ENCODE data around the gene ROR2.

The ROR2 gene

DNA sequence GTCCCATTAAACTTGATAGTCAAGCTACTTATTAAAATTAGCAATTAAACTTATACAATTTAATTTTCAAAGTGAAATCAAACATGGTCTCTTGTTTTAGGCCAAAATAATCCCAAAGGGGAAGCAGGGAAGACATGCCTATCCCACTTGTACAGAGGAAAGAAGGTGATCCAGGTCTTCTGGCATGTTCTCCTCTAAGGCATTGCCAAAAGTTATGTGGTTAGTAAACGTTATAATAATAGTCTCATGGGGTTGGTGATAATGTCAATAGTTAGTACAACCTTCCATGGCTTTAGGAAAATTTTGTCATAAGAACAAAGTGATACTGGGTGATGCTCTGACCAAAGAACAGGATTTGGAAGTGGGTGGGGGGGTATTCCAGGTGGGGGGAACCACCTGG, 52.8 kb downstream of the ROR2 start:
- Histone ChIP-seq H4K8ac (ENCODE audit: low read depth, low read length) (no peak overlapping the region), H3K4me1 (ENCODE audit: control insufficient read depth in 2 of 2, insufficient read depth in 1 of 2, low read depth in 1 of 2, low read length in 2 of 2) (peaks cover 23 to 30% of the 10 kb centered on the region in 2 donors), H3K36me3 (replicated peaks in 1 of 2; ENCODE audit: control insufficient read depth in 2 of 2, insufficient read depth in 2 of 2, low read length in 2 of 2) (no peaks in the 10 kb centered on the region), H3K27ac (replicated peaks; ENCODE audit: low read length) (no peak overlapping the region), H3K79me1 (ENCODE audit: low read depth, low read length) (peaks cover 15% of the 10 kb centered on the region), H3K9me3 (replicated peaks in 1 of 2; ENCODE audit: control insufficient read depth in 2 of 2, insufficient read depth in 1 of 2, low read depth in 1 of 2, low read length in 2 of 2) (no peaks in the 10 kb centered on the region), H3K9ac (ENCODE audit: low read depth, low read length, poor library complexity) (no peak overlapping the region), H2AFZ (ENCODE audit: low read length) (no peak overlapping the region), H2BK15ac (ENCODE audit: low read length) (no peak overlapping the region), H2BK12ac (ENCODE audit: low read length) (no peak overlapping the region), H3K4ac (ENCODE audit: low read length) (no peak overlapping the region), H3K4me3 (ENCODE audit: low read length in 2 of 2) (no peak overlapping the region), H3K4me2 (ENCODE audit: insufficient read depth, low read length, poor library complexity, severe bottlenecking) (no peak overlapping the region), H3K18ac (ENCODE audit: low read length) (no peak overlapping the region), H3K14ac (ENCODE audit: low read length) (no peak overlapping the region), H3K27me3 (ENCODE audit: control insufficient read depth in 3 of 3, insufficient read depth in 3 of 3, low read depth in 1 of 3, low read length in 3 of 3) (no peaks in the 10 kb centered on the region), H2AK5ac (ENCODE audit: low read depth, low read length) (no peak overlapping the region), H3K23ac (ENCODE audit: low read depth, low read length, poor library complexity) (no peak overlapping the region), H2BK120ac (ENCODE audit: low read depth, low read length) (no peak overlapping the region), H2BK5ac (ENCODE audit: low read length) (no peak overlapping the region), H4K91ac (ENCODE audit: low read depth, low read length, poor library complexity) (no peak overlapping the region)
- DNase-seq (ENCODE audit: low spot score): no peak
- WGBS, 2 donors (ENCODE audit: extremely low coverage in 2 of 2, insufficient read length in 2 of 2, insufficient replicate concordance in 1 of 2): no CpG with 5 or more reads among the region's 1 CpG

DNA sequence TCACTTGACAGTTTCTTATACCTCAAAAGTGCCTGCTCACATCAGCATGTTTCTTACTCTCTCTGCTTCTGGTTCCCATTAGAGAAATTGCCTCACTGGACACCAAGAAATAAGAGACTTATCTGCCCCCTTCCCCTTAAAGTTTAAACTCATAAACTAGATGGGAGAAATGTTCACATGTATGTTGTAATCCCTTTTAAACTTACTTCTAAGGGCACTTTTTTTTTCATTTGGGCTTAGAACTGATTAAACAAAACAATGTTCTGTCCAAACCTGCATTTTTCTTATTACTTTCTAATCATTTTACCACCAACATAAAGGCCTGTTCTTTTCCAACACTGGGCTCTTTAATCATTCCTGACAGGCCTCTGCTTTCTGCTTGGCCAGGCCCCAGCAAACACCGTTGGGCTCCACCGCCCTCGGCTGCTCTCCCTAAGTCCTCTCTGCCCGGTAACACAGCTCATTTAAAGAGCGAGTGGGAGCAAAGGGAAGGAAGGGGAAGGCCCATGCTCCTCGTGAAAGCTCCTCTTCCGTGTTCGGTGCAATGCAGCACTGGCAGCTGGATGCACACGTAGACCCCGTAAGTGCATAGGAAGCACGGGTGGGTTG, 53.4 kb downstream of the ROR2 start:
- Histone ChIP-seq H2BK15ac (ENCODE audit: low read length) (no peak overlapping the region), H3K23ac (ENCODE audit: low read depth, low read length, poor library complexity) (no peak overlapping the region), H2AK5ac (ENCODE audit: low read depth, low read length) (no peak overlapping the region), H2AFZ (ENCODE audit: low read length) (no peak overlapping the region), H3K4me3 (ENCODE audit: low read length in 2 of 2) (no peak overlapping the region), H3K36me3 (replicated peaks in 1 of 2; ENCODE audit: control insufficient read depth in 2 of 2, insufficient read depth in 2 of 2, low read length in 2 of 2) (no peaks in the 10 kb centered on the region), H3K9me3 (replicated peaks in 1 of 2; ENCODE audit: control insufficient read depth in 2 of 2, insufficient read depth in 1 of 2, low read depth in 1 of 2, low read length in 2 of 2) (no peaks in the 10 kb centered on the region), H3K4ac (ENCODE audit: low read length) (no peak overlapping the region), H3K4me2 (ENCODE audit: insufficient read depth, low read length, poor library complexity, severe bottlenecking) (no peak overlapping the region), H2BK120ac (ENCODE audit: low read depth, low read length) (no peak overlapping the region), H3K79me1 (ENCODE audit: low read depth, low read length) (peaks cover 15% of the 10 kb centered on the region), H4K8ac (ENCODE audit: low read depth, low read length) (no peak overlapping the region), H3K27me3 (ENCODE audit: control insufficient read depth in 3 of 3, insufficient read depth in 3 of 3, low read depth in 1 of 3, low read length in 3 of 3) (no peaks in the 10 kb centered on the region), H3K9ac (ENCODE audit: low read depth, low read length, poor library complexity) (no peak overlapping the region), H2BK5ac (ENCODE audit: low read length) (no peak overlapping the region), H3K4me1 (ENCODE audit: control insufficient read depth in 2 of 2, insufficient read depth in 1 of 2, low read depth in 1 of 2, low read length in 2 of 2) (peaks cover 23 to 30% of the 10 kb centered on the region in 2 donors), H3K27ac (replicated peaks; ENCODE audit: low read length) (no peak overlapping the region), H4K91ac (ENCODE audit: low read depth, low read length, poor library complexity) (no peak overlapping the region), H2BK12ac (ENCODE audit: low read length) (no peak overlapping the region), H3K14ac (ENCODE audit: low read length) (no peak overlapping the region), H3K18ac (ENCODE audit: low read length) (peak overlapping the region; percentile 65)
- no CpG with 5 or more reads among the region's 11 CpGs for WGBS, 2 donors (ENCODE audit: extremely low coverage in 2 of 2, insufficient read length in 2 of 2, insufficient replicate concordance in 1 of 2)
- no peak for DNase-seq (ENCODE audit: low spot score)

- H2BK5ac ChIP-seq (ENCODE audit: low read length): no peak overlapping the region
- H2BK120ac ChIP-seq (ENCODE audit: low read depth, low read length): no peak overlapping the region
- H4K8ac ChIP-seq (ENCODE audit: low read depth, low read length): no peak overlapping the region
- WGBS, 2 donors (ENCODE audit: extremely low coverage in 2 of 2, insufficient read length in 2 of 2, insufficient replicate concordance in 1 of 2): no CpG with 5 or more reads among the region's 7 CpGs
- no peak overlapping the region for H2BK15ac ChIP-seq (ENCODE audit: low read length)
- H2AK5ac ChIP-seq (ENCODE audit: low read depth, low read length): no peak overlapping the region
- H3K18ac ChIP-seq (ENCODE audit: low read length): no peak overlapping the region
- H4K91ac ChIP-seq (ENCODE audit: low read depth, low read length, poor library complexity): no peak overlapping the region
- H3K14ac ChIP-seq (ENCODE audit: low read length): no peak overlapping the region
- H3K4me3 ChIP-seq (ENCODE audit: low read length in 2 of 2): no peak overlapping the region
- H3K4ac ChIP-seq (ENCODE audit: low read length): no peak overlapping the region
- no peaks in the 10 kb centered on the region for H3K9me3 ChIP-seq (replicated peaks in 1 of 2; ENCODE audit: control insufficient read depth in 2 of 2, insufficient read depth in 1 of 2, low read depth in 1 of 2, low read length in 2 of 2)
- no peak overlapping the region for H3K23ac ChIP-seq (ENCODE audit: low read depth, low read length, poor library complexity)
- H3K4me2 ChIP-seq (ENCODE audit: insufficient read depth, low read length, poor library complexity, severe bottlenecking): no peak overlapping the region
- peaks cover 15% of the 10 kb centered on the region for H3K79me1 ChIP-seq (ENCODE audit: low read depth, low read length)
- peaks cover 23 to 30% of the 10 kb centered on the region in 2 donors for H3K4me1 ChIP-seq (ENCODE audit: control insufficient read depth in 2 of 2, insufficient read depth in 1 of 2, low read depth in 1 of 2, low read length in 2 of 2)
- H3K27ac ChIP-seq (replicated peaks; ENCODE audit: low read length): no peak overlapping the region
- no peaks in the 10 kb centered on the region for H3K27me3 ChIP-seq (ENCODE audit: control insufficient read depth in 3 of 3, insufficient read depth in 3 of 3, low read depth in 1 of 3, low read length in 3 of 3)
- no peaks in the 10 kb centered on the region for H3K36me3 ChIP-seq (replicated peaks in 1 of 2; ENCODE audit: control insufficient read depth in 2 of 2, insufficient read depth in 2 of 2, low read length in 2 of 2)
- H3K9ac ChIP-seq (ENCODE audit: low read depth, low read length, poor library complexity): no peak overlapping the region
- no peak for DNase-seq (ENCODE audit: low spot score)
- no peak overlapping the region for H2BK12ac ChIP-seq (ENCODE audit: low read length)
- no peak overlapping the region for H2AFZ ChIP-seq (ENCODE audit: low read length)
Observed at GRCh38 chr9:91896097-91896496, 53.9 kb downstream of the ROR2 start.

DNA sequence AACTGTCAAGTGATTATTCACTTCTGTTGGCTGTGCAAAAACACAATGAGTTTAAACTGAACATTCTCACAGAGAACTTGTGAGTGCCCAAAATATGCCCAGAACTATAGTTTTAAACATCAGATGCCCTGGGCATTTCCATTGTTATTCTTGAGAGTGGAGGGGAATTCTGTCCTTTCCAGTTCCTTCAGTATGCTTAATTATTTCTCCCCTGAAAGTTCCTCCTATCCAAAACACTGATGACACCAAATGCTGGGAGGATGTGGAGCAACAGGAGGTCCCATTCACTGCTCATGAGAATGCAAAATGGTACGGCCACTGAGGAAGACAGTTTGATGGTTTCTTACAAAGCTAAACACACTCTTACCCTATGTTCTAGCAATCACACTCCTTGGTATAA, 55.5 kb downstream of the ROR2 start:
- H3K23ac ChIP-seq (ENCODE audit: low read depth, low read length, poor library complexity): no peak overlapping the region
- no peak overlapping the region for H3K27ac ChIP-seq (replicated peaks; ENCODE audit: low read length)
- H4K91ac ChIP-seq (ENCODE audit: low read depth, low read length, poor library complexity): no peak overlapping the region
- H3K79me1 ChIP-seq (ENCODE audit: low read depth, low read length): peaks cover 10% of the 10 kb centered on the region
- no peak overlapping the region for H2BK120ac ChIP-seq (ENCODE audit: low read depth, low read length)
- H2BK12ac ChIP-seq (ENCODE audit: low read length): no peak overlapping the region
- no peak overlapping the region for H2BK15ac ChIP-seq (ENCODE audit: low read length)
- no peak overlapping the region for H3K14ac ChIP-seq (ENCODE audit: low read length)
- no peaks in the 10 kb centered on the region for H3K36me3 ChIP-seq (replicated peaks in 1 of 2; ENCODE audit: control insufficient read depth in 2 of 2, insufficient read depth in 2 of 2, low read length in 2 of 2)
- no peak overlapping the region for H2AFZ ChIP-seq (ENCODE audit: low read length)
- H3K4me2 ChIP-seq (ENCODE audit: insufficient read depth, low read length, poor library complexity, severe bottlenecking): no peak overlapping the region
- no peaks in the 10 kb centered on the region for H3K27me3 ChIP-seq (ENCODE audit: control insufficient read depth in 3 of 3, insufficient read depth in 3 of 3, low read depth in 1 of 3, low read length in 3 of 3)
- DNase-seq (ENCODE audit: low spot score): no peak
- no peak overlapping the region for H2AK5ac ChIP-seq (ENCODE audit: low read depth, low read length)
- no peak overlapping the region for H2BK5ac ChIP-seq (ENCODE audit: low read length)
- H3K9me3 ChIP-seq (replicated peaks in 1 of 2; ENCODE audit: control insufficient read depth in 2 of 2, insufficient read depth in 1 of 2, low read depth in 1 of 2, low read length in 2 of 2): no peaks in the 10 kb centered on the region
- peaks cover 16 to 21% of the 10 kb centered on the region in 2 donors for H3K4me1 ChIP-seq (ENCODE audit: control insufficient read depth in 2 of 2, insufficient read depth in 1 of 2, low read depth in 1 of 2, low read length in 2 of 2)
- no peak overlapping the region for H3K4me3 ChIP-seq (ENCODE audit: low read length in 2 of 2)
- H4K8ac ChIP-seq (ENCODE audit: low read depth, low read length): no peak overlapping the region
- no peak overlapping the region for H3K4ac ChIP-seq (ENCODE audit: low read length)
- no peak overlapping the region for H3K18ac ChIP-seq (ENCODE audit: low read length)
- no CpG with 5 or more reads among the region's 1 CpG for WGBS, 2 donors (ENCODE audit: extremely low coverage in 2 of 2, insufficient read length in 2 of 2, insufficient replicate concordance in 1 of 2)
- H3K9ac ChIP-seq (ENCODE audit: low read depth, low read length, poor library complexity): no peak overlapping the region
